OCI-LY1 (cell line): Measurements from ENCODE around the gene FIBIN.

ENCODE experiments used
- CTCF ChIP-seq: fragments of 200-600 bp; sonication (generic), shearing (Covaris generic); IDR thresholded peaks from 2 replicates; pipeline ENCODE4 v1.5.1; 2017; ENCODE audit warnings: mild to moderate bottlenecking, antibody characterized with exemption, low read length, moderate library complexity, mixed read lengths
- EZH2 ChIP-seq: fragments of 200-600 bp; sonication (generic), shearing (Covaris generic); IDR thresholded peaks from 2 replicates; pipeline ENCODE4 v1.8.0; 2017; ENCODE audit warnings: borderline replicate concordance, mixed run types, mild to moderate bottlenecking, antibody characterized with exemption, low read length, moderate library complexity, mixed read lengths

- TF ChIP-seq CTCF = no peak
- TF ChIP-seq EZH2 = no peak
Observed at GRCh38 chr11:26947379-26947844, 46.5 kb upstream of the FIBIN start.
